GM06990 (cell line): Measurements from ENCODE around the gene PAPLN.
A peak's percentile ranks its signal among the peaks of the same experiment; 100 is the strongest.

Experiments
- DNase-seq: peaks from one replicate; pipeline ENCODE4 v3.0.0-alpha.2; 2011; ENCODE audit not compliant: insufficient read length; ENCODE audit errors: extremely low read depth
- H3K27me3 ChIP-seq: replicated peaks from 2 replicates; pipeline ENCODE4 v1.6.0; 2011; ENCODE audit warnings: low read length; ENCODE audit not compliant: control insufficient read depth, insufficient read depth
- H3K36me3 ChIP-seq: 2 replicates; pipeline ENCODE4 v1.5.1; 2011; ENCODE audit warnings: low read length; ENCODE audit not compliant: control insufficient read depth, insufficient read depth
- H3K4me3 ChIP-seq: replicated peaks from 2 replicates; pipeline ENCODE4 v1.5.1; 2011; ENCODE audit warnings: low read depth, mild to moderate bottlenecking, control low read depth, low read length
- CTCF ChIP-seq: IDR thresholded peaks from 2 replicates; pipeline ENCODE4 v1.5.1; 2011; ENCODE audit warnings: low read length, control low read depth, mild to moderate bottlenecking, inconsistent platforms; ENCODE audit not compliant: insufficient read depth, poor library complexity, severe bottlenecking

Gene PAPLN

GRCh38 chr14:73264885-73265720 lies 27.8 kb downstream of the PAPLN start:
- DNase-seq: no peak
- H3K27me3 ChIP-seq: no peaks in the 10 kb centered on the region
- TF ChIP-seq CTCF: no peak
- no peak overlapping the region for H3K4me3 ChIP-seq
- peaks cover 20% of the 10 kb centered on the region for H3K36me3 ChIP-seq

- Histone ChIP-seq H3K27me3 (no peaks in the 10 kb centered on the region), H3K4me3 (no peak overlapping the region), H3K36me3 (peaks cover 20% of the 10 kb centered on the region)
- DNase-seq: no peak
- no peak for TF ChIP-seq CTCF
Measured at GRCh38 chr14:73265721-73266046, 28.4 kb downstream of the PAPLN start.

GRCh38 chr14:73266317-73266716 lies 29.0 kb downstream of the PAPLN start:
- no peak for TF ChIP-seq CTCF
- Histone ChIP-seq H3K36me3 (peaks cover 20% of the 10 kb centered on the region), H3K4me3 (no peak overlapping the region), H3K27me3 (no peaks in the 10 kb centered on the region)
- no peak for DNase-seq

- no peak overlapping the region for H3K4me3 ChIP-seq
- no peak for DNase-seq
- no peaks in the 10 kb centered on the region for H3K27me3 ChIP-seq
- H3K36me3 ChIP-seq: peaks cover 18% of the 10 kb centered on the region
- TF ChIP-seq CTCF: no peak
Measured at GRCh38 chr14:73267474-73267873, 30.2 kb downstream of the PAPLN start.

GRCh38 chr14:73269729-73270531 lies 32.6 kb downstream of the PAPLN start:
- TF ChIP-seq CTCF: no peak
- DNase-seq: peak; percentile 83
- Histone ChIP-seq H3K36me3 (peaks cover 17% of the 10 kb centered on the region), H3K27me3 (no peaks in the 10 kb centered on the region), H3K4me3 (peak overlapping the region; percentile 37)
